Measurements from ENCODE around the gene AGFG1.
"Not testable (repeated sequence)": the region's sequence is repeated elsewhere in the genome, so short reads cannot be mapped to it uniquely, and the experiment has no call there.

DNA sequence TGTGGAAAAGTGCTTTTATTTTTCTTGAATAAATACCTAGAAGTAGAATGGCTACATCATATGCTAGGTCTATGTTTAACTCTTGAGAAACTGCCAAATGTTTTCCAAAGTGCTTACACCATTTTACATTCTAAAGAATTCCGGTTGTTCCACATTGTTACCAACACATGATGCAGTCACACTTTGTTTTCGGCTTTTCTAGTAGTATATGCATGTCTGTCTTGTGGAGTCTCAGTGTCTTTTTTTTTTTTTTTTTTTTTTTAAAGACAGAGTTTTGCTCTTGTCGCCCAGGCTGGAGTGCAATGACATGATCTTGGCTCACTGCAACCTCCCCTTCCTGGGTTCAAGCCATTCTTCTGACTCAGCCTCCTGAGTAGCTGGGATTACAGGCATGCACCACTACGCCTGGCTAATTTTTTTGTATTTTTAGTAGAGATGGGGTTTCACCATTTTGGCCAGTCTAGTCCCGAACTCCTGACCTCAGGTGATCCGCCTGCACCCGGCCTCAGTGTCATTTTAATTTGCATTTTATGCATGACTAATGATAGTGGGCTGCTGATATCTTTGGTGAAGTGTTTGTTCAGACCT lies 46.4 kb downstream of the AGFG1 start:
- TF ChIP-seq CTCF, EP300, POLR2A (IDR thresholded peaks at IDR 0.05): not testable (repeated sequence)
